Measurements from ENCODE around the gene TBC1D22A. TPM values are rescaled to one million over a fixed set of nuclear protein-coding genes. Genes with fewer than 3 reads are reported as not detected.

The TBC1D22A gene
- total and polyA plus RNA-seq, 9 of the 15 experiments (the other 6 are each of a cell fraction or from before 2014, with no cell fraction given) = 0.20 to 11.5 (median 5.2) TPM

DNA sequence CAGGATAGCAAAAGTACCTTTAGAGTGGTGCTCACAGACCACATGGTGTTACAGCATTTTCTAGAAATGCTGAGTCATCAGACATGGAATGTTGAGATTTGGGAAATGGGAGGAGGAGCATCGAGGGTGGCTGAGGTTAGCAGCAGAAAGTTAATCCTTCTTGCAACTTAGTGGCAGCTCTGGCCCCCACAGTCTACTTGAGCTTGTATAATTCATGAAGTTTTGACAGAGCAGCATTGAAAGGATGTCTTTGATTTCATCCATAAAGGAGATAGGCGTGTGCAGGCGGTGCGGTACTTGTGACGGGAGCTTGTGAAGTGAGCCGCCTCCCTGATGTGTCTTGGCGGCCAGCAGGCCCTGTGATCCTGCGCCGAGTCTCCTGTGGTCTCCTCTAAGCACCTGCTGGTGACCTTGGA lies 330.5 kb downstream of the TBC1D22A start (continued):
- TF ChIP-seq MYC (IDR thresholded peaks at IDR 0.05; ENCODE audit: low read depth, low read length) = peak; percentile 19; the same call in 1 of the 2 replicates
- no peak for TF ChIP-seq MYC (CRISPR knock-in tag; IDR thresholded peaks at IDR 0.05; ENCODE audit: borderline replicate concordance, low read depth)
- TF ChIP-seq MAFF (IDR thresholded peaks at IDR 0.05; ENCODE audit: low read length) = peak; percentile 96
- TF ChIP-seq, protein P1, sequence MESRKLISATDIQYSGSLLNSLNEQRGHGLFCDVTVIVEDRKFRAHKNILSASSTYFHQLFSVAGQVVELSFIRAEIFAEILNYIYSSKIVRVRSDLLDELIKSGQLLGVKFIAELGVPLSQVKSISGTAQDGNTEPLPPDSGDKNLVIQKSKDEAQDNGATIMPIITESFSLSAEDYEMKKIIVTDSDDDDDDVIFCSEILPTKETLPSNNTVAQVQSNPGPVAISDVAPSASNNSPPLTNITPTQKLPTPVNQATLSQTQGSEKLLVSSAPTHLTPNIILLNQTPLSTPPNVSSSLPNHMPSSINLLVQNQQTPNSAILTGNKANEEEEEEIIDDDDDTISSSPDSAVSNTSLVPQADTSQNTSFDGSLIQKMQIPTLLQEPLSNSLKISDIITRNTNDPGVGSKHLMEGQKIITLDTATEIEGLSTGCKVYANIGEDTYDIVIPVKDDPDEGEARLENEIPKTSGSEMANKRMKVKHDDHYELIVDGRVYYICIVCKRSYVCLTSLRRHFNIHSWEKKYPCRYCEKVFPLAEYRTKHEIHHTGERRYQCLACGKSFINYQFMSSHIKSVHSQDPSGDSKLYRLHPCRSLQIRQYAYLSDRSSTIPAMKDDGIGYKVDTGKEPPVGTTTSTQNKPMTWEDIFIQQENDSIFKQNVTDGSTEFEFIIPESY (CRISPR knock-in tag; IDR thresholded peaks at IDR 0.05) = peak; percentile 74

DNA sequence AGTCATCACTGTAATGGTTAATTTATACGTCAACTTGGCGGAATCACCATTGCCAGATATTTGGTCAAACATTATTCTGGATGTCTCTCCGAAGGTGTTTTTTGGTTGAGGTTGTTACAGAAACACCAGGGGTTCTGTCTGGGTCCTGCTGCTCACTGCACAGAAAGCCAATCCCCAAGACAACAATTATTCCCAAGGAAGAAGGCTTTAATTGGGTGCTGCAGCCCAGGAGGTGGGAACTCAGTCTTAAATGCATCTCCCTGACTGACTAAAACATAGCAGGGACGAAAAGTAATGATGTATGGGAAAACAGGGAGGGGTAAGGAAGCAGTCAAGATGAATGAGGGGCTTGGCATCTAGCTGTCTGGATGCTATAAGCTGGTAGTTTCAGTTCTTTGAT lies 331.3 kb downstream of the TBC1D22A start:
- POLR2A ChIA-PET = no interaction called here
- in situ Hi-C loops (cut with MboI) = no loop called here
- no peaks in the 10 kb centered on the region for H3K9me3 ChIP-seq (replicated peaks; ENCODE audit: control insufficient read depth, insufficient read depth, low read depth, low read length)
- 77% methylated on average over 4 of the region's 4 CpGs for WGBS (ENCODE audit: insufficient coverage, low coverage, missing lambda C conversion rate)
- H3K36me3 ChIP-seq (ENCODE audit: control insufficient read depth, insufficient read depth, low read length) = no peaks in the 10 kb centered on the region
- no peak for FAIRE-seq
- H4K20me1 ChIP-seq (replicated peaks; ENCODE audit: control insufficient read depth, insufficient read depth, low read length) = no peaks in the 10 kb centered on the region
- no peak overlapping the region for H2AFZ ChIP-seq (ENCODE audit: low read depth, low read length)
- no peaks in the 10 kb centered on the region; the same call in 2 of the 3 replicates for H3K79me2 ChIP-seq (ENCODE audit: control insufficient read depth, insufficient read depth, low read length)
- H3K9me1 ChIP-seq (ENCODE audit: control insufficient read depth, insufficient read depth, low read length) = peaks cover 4% of the 10 kb centered on the region
- no peaks in the 10 kb centered on the region for H3K27me3 ChIP-seq (ENCODE audit: control insufficient read depth in 2 of 2, insufficient read depth in 2 of 2, low read length in 2 of 2)
- no TSS peak for BruUV-seq (replicated peaks)
- CTCF ChIA-PET (ENCODE audit: low intra/inter-chr PET ratio) = no interaction called here
- no peak overlapping the region for H3K9ac ChIP-seq (ENCODE audit: insufficient read depth in 1 of 2, low read depth in 2 of 2, low read length in 2 of 2)
- intact Hi-C loops (cut with micrococcal nuclease) = no loop called here
- H3K4me1 ChIP-seq (replicated peaks in 1 of 2; ENCODE audit: control insufficient read depth in 2 of 2, insufficient read depth in 2 of 2, low read length in 2 of 2) = peaks cover 32 to 35% of the 10 kb centered on the region in 2 experiments; a peak in 4 of 5 replicates
- DNase-seq (ENCODE audit: extremely low read depth in 1 of 4, low spot score in 3 of 4) = no peak
- no peak overlapping the region for H3K4me2 ChIP-seq (ENCODE audit: insufficient read depth, low read length)
- no peak for ATAC-seq
- no peak overlapping the region for H3K27ac ChIP-seq (ENCODE audit: extremely low read depth, low read depth, low read length)
- H3K4me3 ChIP-seq = no peak overlapping the region
- TF ChIP-seq ZNF57 (CRISPR knock-in tag; IDR thresholded peaks at IDR 0.05) (no peak), MECOM (CRISPR knock-in tag; IDR thresholded peaks at IDR 0.05) (no peak), TAL1 (IDR thresholded peaks at IDR 0.05) (no peak), POLR3G (IDR thresholded peaks at IDR 0.05; ENCODE audit: extremely low read depth, insufficient read length, insufficient replicate concordance) (no peak), RBM25 (IDR thresholded peaks at IDR 0.05; ENCODE audit: low read depth, low read length, severe bottlenecking) (no peak), C11orf30 (IDR thresholded peaks at IDR 0.05; ENCODE audit: low read depth) (no peak), EWSR1 (IDR thresholded peaks at IDR 0.05; ENCODE audit: borderline replicate concordance, low read depth, partially characterized antibody) (no peak), MTA1 (IDR thresholded peaks at IDR 0.05; ENCODE audit: borderline replicate concordance) (no peak)
- TF ChIP-seq, protein P2, sequence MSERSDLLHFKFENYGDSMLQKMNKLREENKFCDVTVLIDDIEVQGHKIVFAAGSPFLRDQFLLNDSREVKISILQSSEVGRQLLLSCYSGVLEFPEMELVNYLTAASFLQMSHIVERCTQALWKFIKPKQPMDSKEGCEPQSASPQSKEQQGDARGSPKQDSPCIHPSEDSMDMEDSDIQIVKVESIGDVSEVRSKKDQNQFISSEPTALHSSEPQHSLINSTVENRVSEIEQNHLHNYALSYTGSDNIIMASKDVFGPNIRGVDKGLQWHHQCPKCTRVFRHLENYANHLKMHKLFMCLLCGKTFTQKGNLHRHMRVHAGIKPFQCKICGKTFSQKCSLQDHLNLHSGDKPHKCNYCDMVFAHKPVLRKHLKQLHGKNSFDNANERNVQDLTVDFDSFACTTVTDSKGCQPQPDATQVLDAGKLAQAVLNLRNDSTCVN (CRISPR knock-in tag; IDR thresholded peaks at IDR 0.05) = no peak
- TF ChIP-seq, protein P3, sequence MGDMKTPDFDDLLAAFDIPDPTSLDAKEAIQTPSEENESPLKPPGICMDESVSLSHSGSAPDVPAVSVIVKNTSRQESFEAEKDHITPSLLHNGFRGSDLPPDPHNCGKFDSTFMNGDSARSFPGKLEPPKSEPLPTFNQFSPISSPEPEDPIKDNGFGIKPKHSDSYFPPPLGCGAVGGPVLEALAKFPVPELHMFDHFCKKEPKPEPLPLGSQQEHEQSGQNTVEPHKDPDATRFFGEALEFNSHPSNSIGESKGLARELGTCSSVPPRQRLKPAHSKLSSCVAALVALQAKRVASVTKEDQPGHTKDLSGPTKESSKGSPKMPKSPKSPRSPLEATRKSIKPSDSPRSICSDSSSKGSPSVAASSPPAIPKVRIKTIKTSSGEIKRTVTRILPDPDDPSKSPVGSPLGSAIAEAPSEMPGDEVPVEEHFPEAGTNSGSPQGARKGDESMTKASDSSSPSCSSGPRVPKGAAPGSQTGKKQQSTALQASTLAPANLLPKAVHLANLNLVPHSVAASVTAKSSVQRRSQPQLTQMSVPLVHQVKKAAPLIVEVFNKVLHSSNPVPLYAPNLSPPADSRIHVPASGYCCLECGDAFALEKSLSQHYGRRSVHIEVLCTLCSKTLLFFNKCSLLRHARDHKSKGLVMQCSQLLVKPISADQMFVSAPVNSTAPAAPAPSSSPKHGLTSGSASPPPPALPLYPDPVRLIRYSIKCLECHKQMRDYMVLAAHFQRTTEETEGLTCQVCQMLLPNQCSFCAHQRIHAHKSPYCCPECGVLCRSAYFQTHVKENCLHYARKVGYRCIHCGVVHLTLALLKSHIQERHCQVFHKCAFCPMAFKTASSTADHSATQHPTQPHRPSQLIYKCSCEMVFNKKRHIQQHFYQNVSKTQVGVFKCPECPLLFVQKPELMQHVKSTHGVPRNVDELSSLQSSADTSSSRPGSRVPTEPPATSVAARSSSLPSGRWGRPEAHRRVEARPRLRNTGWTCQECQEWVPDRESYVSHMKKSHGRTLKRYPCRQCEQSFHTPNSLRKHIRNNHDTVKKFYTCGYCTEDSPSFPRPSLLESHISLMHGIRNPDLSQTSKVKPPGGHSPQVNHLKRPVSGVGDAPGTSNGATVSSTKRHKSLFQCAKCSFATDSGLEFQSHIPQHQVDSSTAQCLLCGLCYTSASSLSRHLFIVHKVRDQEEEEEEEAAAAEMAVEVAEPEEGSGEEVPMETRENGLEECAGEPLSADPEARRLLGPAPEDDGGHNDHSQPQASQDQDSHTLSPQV (IDR thresholded peaks at IDR 0.05) = no peak

All from K562 (cell line).